ENCODE data around the gene RIMS3. TPM values are rescaled to one million over a fixed set of nuclear protein-coding genes. Genes with fewer than 3 reads are reported as not detected.

The RIMS3 gene
- total RNA-seq, 1 experiment from 2014 or later, result 2.9 TPM

GRCh38 chr1:40710581-40711315 lies 45.3 kb upstream of the RIMS3 start:
- Histone ChIP-seq H3K9me3 (ENCODE audit: low read length) (no peaks in the 10 kb centered on the region), H3K79me2 (ENCODE audit: low read length) (peaks cover 92% of the 10 kb centered on the region), H3K4me3 (ENCODE audit: low read length) (peak overlapping the region; percentile 73), H3K4me2 (ENCODE audit: low read length) (peak overlapping the region; percentile 82), H2AFZ (ENCODE audit: low read length) (no peak overlapping the region), H3K27me3 (ENCODE audit: low read length) (no peaks in the 10 kb centered on the region), H3K9ac (ENCODE audit: low read length) (peak overlapping the region; percentile 8; the same call in 1 of the 2 replicates), H3K9me2 (replicated peaks; ENCODE audit: low read length) (no peaks in the 10 kb centered on the region), H3F3A (ENCODE audit: low read length, unreplicated experiment) (peaks cover 9% of the 10 kb centered on the region), H4K20me1 (ENCODE audit: low read length) (0 out of 2 replicates have a peak, but pooled peaks cover 11% of the 10 kb centered on the region), H3K4me1 (ENCODE audit: insufficient read depth, low read length) (peaks cover 39% of the 10 kb centered on the region), H3K36me3 (ENCODE audit: low read depth, low read length) (no peaks in the 10 kb centered on the region; the same call in 1 of the 2 replicates), H3K27ac (ENCODE audit: low read length) (peak overlapping the region; percentile 68)
- TF ChIP-seq EZH2 (IDR thresholded peaks at IDR 0.05; ENCODE audit: low read length, unreplicated experiment) (no peak), EZH2phosphoT487 (IDR thresholded peaks at IDR 0.05; ENCODE audit: borderline replicate concordance, low read length) (no peak)
- TF ChIP-seq, protein P1, sequence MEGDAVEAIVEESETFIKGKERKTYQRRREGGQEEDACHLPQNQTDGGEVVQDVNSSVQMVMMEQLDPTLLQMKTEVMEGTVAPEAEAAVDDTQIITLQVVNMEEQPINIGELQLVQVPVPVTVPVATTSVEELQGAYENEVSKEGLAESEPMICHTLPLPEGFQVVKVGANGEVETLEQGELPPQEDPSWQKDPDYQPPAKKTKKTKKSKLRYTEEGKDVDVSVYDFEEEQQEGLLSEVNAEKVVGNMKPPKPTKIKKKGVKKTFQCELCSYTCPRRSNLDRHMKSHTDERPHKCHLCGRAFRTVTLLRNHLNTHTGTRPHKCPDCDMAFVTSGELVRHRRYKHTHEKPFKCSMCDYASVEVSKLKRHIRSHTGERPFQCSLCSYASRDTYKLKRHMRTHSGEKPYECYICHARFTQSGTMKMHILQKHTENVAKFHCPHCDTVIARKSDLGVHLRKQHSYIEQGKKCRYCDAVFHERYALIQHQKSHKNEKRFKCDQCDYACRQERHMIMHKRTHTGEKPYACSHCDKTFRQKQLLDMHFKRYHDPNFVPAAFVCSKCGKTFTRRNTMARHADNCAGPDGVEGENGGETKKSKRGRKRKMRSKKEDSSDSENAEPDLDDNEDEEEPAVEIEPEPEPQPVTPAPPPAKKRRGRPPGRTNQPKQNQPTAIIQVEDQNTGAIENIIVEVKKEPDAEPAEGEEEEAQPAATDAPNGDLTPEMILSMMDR (conservative IDR thresholded peaks at IDR 0.05; ENCODE audit: low read depth, low read length), result no peak
- intact Hi-C loops (cut with micrococcal nuclease), result loop anchor here (5.0 kb wide), 1 partner anchor 42 kb away; no protein-coding TSS in a partner anchor
- ChIA-PET POLR2A (ENCODE audit: unreplicated experiment) (no interaction called here), CTCF (no interaction called here)
- DNase-seq (no peak), ATAC-seq (no peak)
- no TSS peak for BruUV-seq (replicated peaks)

GRCh38 chr1:40709802-40710278 lies 44.4 kb upstream of the RIMS3 start:
- Histone ChIP-seq H3F3A (ENCODE audit: low read length, unreplicated experiment) (peaks cover 9% of the 10 kb centered on the region), H3K4me3 (ENCODE audit: low read length) (peak overlapping the region; percentile 73), H3K4me1 (ENCODE audit: insufficient read depth, low read length) (peaks cover 39% of the 10 kb centered on the region), H3K4me2 (ENCODE audit: low read length) (peak overlapping the region; percentile 82), H3K27ac (ENCODE audit: low read length) (no peak overlapping the region), H3K9me3 (ENCODE audit: low read length) (no peaks in the 10 kb centered on the region), H3K79me2 (ENCODE audit: low read length) (peaks cover 94% of the 10 kb centered on the region), H3K9me2 (replicated peaks; ENCODE audit: low read length) (no peaks in the 10 kb centered on the region), H4K20me1 (ENCODE audit: low read length) (0 out of 2 replicates have a peak, but pooled peaks cover 11% of the 10 kb centered on the region), H3K36me3 (ENCODE audit: low read depth, low read length) (no peaks in the 10 kb centered on the region; the same call in 1 of the 2 replicates), H3K27me3 (ENCODE audit: low read length) (no peaks in the 10 kb centered on the region), H3K9ac (ENCODE audit: low read length) (peak overlapping the region; percentile 44; the same call in 1 of the 2 replicates), H2AFZ (ENCODE audit: low read length) (no peak overlapping the region)
- BruUV-seq (replicated peaks), result no TSS peak
- intact Hi-C loops (cut with micrococcal nuclease), result loop anchor here (5.0 kb wide), 1 partner anchor 42 kb away; no protein-coding TSS in a partner anchor
- ChIA-PET POLR2A (ENCODE audit: unreplicated experiment) (no interaction called here), CTCF (no interaction called here)
- TF ChIP-seq EZH2phosphoT487 (IDR thresholded peaks at IDR 0.05; ENCODE audit: borderline replicate concordance, low read length), result no peak
- TF ChIP-seq, protein P1 (conservative IDR thresholded peaks at IDR 0.05; ENCODE audit: low read depth, low read length), result no peak
- no peak for TF ChIP-seq EZH2 (IDR thresholded peaks at IDR 0.05; ENCODE audit: low read length, unreplicated experiment)
- ATAC-seq (no peak), DNase-seq (no peak)
